HCT116 (cell line): ENCODE data around the gene NOTO. TPM values are rescaled to one million over a fixed set of nuclear protein-coding genes. Genes with fewer than 3 reads are reported as not detected.

Source experiments
- ATAC-seq: fragments of 200-7000 bp; cut with Tn5 transposase; 2 replicates; pipeline ENCODE4 v1.9.1; 2020; ENCODE audit warnings: mild to moderate bottlenecking, moderate library complexity
- BruUV-seq: library from RNA; stranded (reverse); fragments of 400-500 nt; replicated peaks from 2 replicates; lab custom pipeline; 2021; lab: Mats Ljungman, UMichigan
- CTCF ChIA-PET: fragments of 300-600 bp; sonication (Branson Sonifier 250); formaldehyde crosslinking; loops from one replicate; lab custom pipeline; 2021; ENCODE audit warnings: antibody characterized with exemption; lab: Charles Lee
- POLR2A ChIA-PET: fragments of 300-600, 350-600 bp; sonication (Branson Sonifier 250); formaldehyde crosslinking; loops from one replicate; lab custom pipeline; 2021; ENCODE audit warnings: antibody characterized with exemption; lab: Charles Lee
- RAD21 ChIA-PET, 2 experiments: fragments of 300-600 bp; sonication (Branson Sonifier 250); formaldehyde crosslinking; loops; one replicate each; lab custom pipeline; 2023; ENCODE audit warnings: low total read pairs in 2 of 2; ENCODE audit not compliant: uncharacterized antibody in 2 of 2, unreplicated experiment in 2 of 2, low non-redundant PET in 1 of 2; lab: Charles Lee
- DNase-seq: peaks from one replicate; pipeline ENCODE4 v3.0.0-alpha.2; 2010; ENCODE audit warnings: low read depth, low spot score
- H2AFZ ChIP-seq: fragments of 200-600 bp; shearing (Covaris generic), sonication (generic); 2 replicates; pipeline ENCODE4 v1.6.1; 2017; ENCODE audit warnings: low read depth, mixed run types, mixed read lengths, antibody characterized with exemption, low read length; ENCODE audit not compliant: poor library complexity, severe bottlenecking
- H3K27ac ChIP-seq: 2 replicates; pipeline ENCODE4 v1.5.1; 2012; ENCODE audit warnings: low read depth, low read length
- H3K27me3 ChIP-seq: fragments of 200-600 bp; sonication (generic); 2 replicates; pipeline ENCODE4 v1.6.1; 2016; ENCODE audit warnings: mixed run types, low read length, mixed read lengths; ENCODE audit not compliant: insufficient read depth
- H3K36me3 ChIP-seq, 2 experiments: fragments of 200-500 bp in 1 of 2; fragments of 200-600 bp in 1 of 2; sonication (Bioruptor generic) in 1 of 2; sonication (generic) in 1 of 2; 2 replicates each; pipeline versions ENCODE4 v1.5.1 to v1.6.1; 2014 to 2016; ENCODE audit warnings: low read length in 2 of 2, inconsistent platforms in 1 of 2, mixed read lengths in 1 of 2, mixed run types in 1 of 2; ENCODE audit not compliant: insufficient read depth in 2 of 2, control insufficient read depth in 1 of 2
- H3K4me1 ChIP-seq, 2 experiments: fragments of 200-600 bp in 1 of 2; sonication (generic) in 1 of 2; 2 replicates each; pipeline versions ENCODE4 v1.5.1 to v1.6.1; 2012 to 2017; ENCODE audit warnings: low read length in 2 of 2, inconsistent platforms in 1 of 2, mild to moderate bottlenecking in 1 of 2, mixed read lengths in 1 of 2, mixed run types in 1 of 2, moderate library complexity in 1 of 2; ENCODE audit not compliant: insufficient read depth in 2 of 2, control insufficient read depth in 1 of 2
- H3K4me2 ChIP-seq: fragments of 200-600 bp; sonication (generic); 2 replicates; pipeline ENCODE4 v1.6.1; 2017; ENCODE audit warnings: mixed run types, low read length, mixed read lengths
- H3K4me3 ChIP-seq, 2 experiments: fragments of 200-600 bp in 1 of 2; sonication (generic) in 1 of 2; replicated peaks in 1 of 2; 2 replicates each; pipeline ENCODE4 v1.5.1; 2011 to 2016; ENCODE audit warnings: low read length in 2 of 2, control low read depth in 1 of 2, low read depth in 1 of 2, mild to moderate bottlenecking in 1 of 2, mixed read lengths in 1 of 2, mixed run types in 1 of 2
- H3K79me2 ChIP-seq: fragments of 200-600 bp; sonication (generic); 2 replicates; pipeline ENCODE4 v1.6.1; 2017; ENCODE audit warnings: mild to moderate bottlenecking, mixed run types, low read length, moderate library complexity, mixed read lengths; ENCODE audit not compliant: insufficient read depth
- H3K9ac ChIP-seq: fragments of 200-600 bp; sonication (generic); 2 replicates; pipeline ENCODE4 v1.6.1; 2016; ENCODE audit warnings: low read length, mixed read lengths
- H3K9me2 ChIP-seq: fragments of 200-600 bp; sonication (generic), shearing (Covaris generic); 2 replicates; pipeline ENCODE4 v1.6.1; 2017; ENCODE audit warnings: mixed run types, mild to moderate bottlenecking, moderate library complexity; ENCODE audit not compliant: insufficient read depth
- H3K9me3 ChIP-seq, 2 experiments: fragments of 200-500 bp in 1 of 2; fragments of 200-600 bp in 1 of 2; sonication (Bioruptor generic) in 1 of 2; sonication (generic) in 1 of 2; 2 replicates each; pipeline ENCODE4 v1.6.1; 2014 to 2017; ENCODE audit warnings: low read length in 2 of 2, mixed read lengths in 2 of 2, inconsistent platforms in 1 of 2, low read depth in 1 of 2, mild to moderate bottlenecking in 1 of 2, mixed run types in 1 of 2, moderate library complexity in 1 of 2; ENCODE audit not compliant: control insufficient read depth in 1 of 2, insufficient read depth in 1 of 2
- H4K20me1 ChIP-seq: fragments of 200-600 bp; sonication (generic), shearing (Covaris generic); 2 replicates; pipeline ENCODE4 v1.6.1; 2017; ENCODE audit warnings: mixed run types, mild to moderate bottlenecking, moderate library complexity; ENCODE audit not compliant: insufficient read depth
- CTCF ChIP-seq, 3 experiments: fragments of 200-600 bp in 1 of 3; sonication (generic) in 1 of 3; IDR thresholded peaks in 2 of 3; conservative IDR thresholded peaks in 1 of 3; 2 replicates each; pipeline ENCODE4 v1.5.1; 2012 to 2017; ENCODE audit warnings: low read depth in 2 of 3, low read length in 2 of 3, antibody characterized with exemption in 1 of 3, borderline replicate concordance in 1 of 3, control low read depth in 1 of 3, mild to moderate bottlenecking in 1 of 3, mixed read lengths in 1 of 3, mixed run types in 1 of 3, moderate library complexity in 1 of 3; ENCODE audit not compliant: insufficient read depth in 1 of 3
- ELF1 ChIP-seq: IDR thresholded peaks from 2 replicates; pipeline ENCODE4 v1.6.1; 2012; ENCODE audit warnings: low read depth, borderline replicate concordance
- JUND ChIP-seq: IDR thresholded peaks from 2 replicates; pipeline ENCODE4 v1.6.1; 2012
- MAX ChIP-seq: IDR thresholded peaks from 2 replicates; pipeline ENCODE4 v1.6.1; 2012
- RAD21 ChIP-seq: IDR thresholded peaks from 2 replicates; pipeline ENCODE4 v1.6.1; 2012; ENCODE audit warnings: low read depth, mild to moderate bottlenecking
- REST ChIP-seq: IDR thresholded peaks from 2 replicates; pipeline ENCODE4 v1.6.1; 2012; ENCODE audit warnings: low read depth
- SP1 ChIP-seq: IDR thresholded peaks from 2 replicates; pipeline ENCODE4 v1.6.1; 2012; ENCODE audit warnings: low read depth
- SRF ChIP-seq: IDR thresholded peaks from 2 replicates; pipeline ENCODE4 v1.6.1; 2012; ENCODE audit warnings: low read depth
- intact Hi-C: fragments of 100-400 bp; cut with micrococcal nuclease; formaldehyde crosslinking; loops from 2 replicates; pipeline ENCODE4 v1.10.0; 2022
- total RNA-seq: library from RNA; stranded (reverse); gene quantifications from one replicate; pipeline ENCODE4 v1.2.1, GENCODE V29; 2021; ENCODE audit not compliant: unreplicated experiment

The NOTO gene
- total RNA-seq, 1 experiment from 2014 or later: not detected

GRCh38 chr2:73202156-73203054, at the start of gene NOTO (continued):
- no peak for TF ChIP-seq ELF1
- no peak for TF ChIP-seq SRF

- H3K36me3 ChIP-seq: no peaks in the 10 kb centered on the region
- no peak overlapping the region for H3K27ac ChIP-seq
- H3K27me3 ChIP-seq: no peaks in the 10 kb centered on the region
- no peaks in the 10 kb centered on the region for H3K9me3 ChIP-seq
- TF ChIP-seq CTCF (IDR thresholded peaks at IDR 0.05 in 2 of 3, conservative IDR thresholded peaks at IDR 0.05 in 1 of 3; ENCODE audit: borderline replicate concordance in 1 of 3, insufficient read depth in 1 of 3, low read depth in 2 of 3, low read length in 2 of 3): peak; percentile 80 to 98 (median 83)
- TF ChIP-seq SP1: no peak
- no peak for TF ChIP-seq JUND
- TF ChIP-seq ELF1: no peak
- TF ChIP-seq MAX: no peak
- no peak for TF ChIP-seq SRF
- peak; percentile 99 for TF ChIP-seq RAD21
- TF ChIP-seq REST: no peak
- RAD21 ChIA-PET: interaction anchor here (0.8 to 1.7 kb wide), 4 partner anchors 21 to 263 kb away, joined by 3 to 8 read pairs (median 4); no protein-coding TSS in a partner anchor
- peak; percentile 31 for DNase-seq
- H3K4me2 ChIP-seq: peak overlapping the region; percentile 43
- peaks cover 0 to 5% of the 10 kb centered on the region in 2 experiments; a peak in 1 of 4 replicates for H3K4me1 ChIP-seq
- ATAC-seq: peak; percentile 98
- H3K79me2 ChIP-seq: no peaks in the 10 kb centered on the region
- no TSS peak for BruUV-seq
- no peaks in the 10 kb centered on the region for H3K9me2 ChIP-seq
- no peak overlapping the region for H3K9ac ChIP-seq
- POLR2A ChIA-PET: no interaction called here
- intact Hi-C loops: loop anchor here (1.0 kb wide), 1 partner anchor 71 kb away; no protein-coding TSS in a partner anchor
- H2AFZ ChIP-seq: peak overlapping the region; percentile 82
- CTCF ChIA-PET: interaction anchor here (0.7 to 2.3 kb wide), 11 partner anchors 21 to 263 kb away, joined by 3 to 33 read pairs (median 5); no protein-coding TSS in a partner anchor
- H4K20me1 ChIP-seq: no peaks in the 10 kb centered on the region
- H3K4me3 ChIP-seq: no peak overlapping the region
These were observed 45.7 kb upstream of the NOTO start for GRCh38 chr2:73156539-73157124.
